ENCODE results near the gene GPNMB.

DNA sequence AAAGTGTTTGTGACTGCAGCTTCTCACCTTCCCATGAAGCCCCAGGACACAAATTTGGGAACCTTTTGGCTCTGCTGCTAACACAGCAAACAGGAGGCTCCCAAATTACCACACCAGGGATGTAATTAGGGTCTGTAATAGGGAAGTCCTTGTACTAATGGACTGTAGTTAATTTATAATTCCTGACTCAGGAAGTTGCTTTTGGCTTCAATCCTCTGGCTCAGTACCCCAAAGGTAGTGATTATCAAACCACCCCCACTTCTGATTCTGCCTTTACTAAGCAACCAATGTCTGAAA, 48.8 kb downstream of the GPNMB start:
- TF ChIP-seq CTCF (IDR thresholded peaks at IDR 0.05) (no peak), POLR2AphosphoS5 (IDR thresholded peaks at IDR 0.05; ENCODE audit: insufficient read depth in 1 of 2, low read depth in 1 of 2) (no peak)
